HG02759 (cell line): ENCODE data around the gene CHPF.

ENCODE experiments used
- ATAC-seq: cut with Tn5 transposase; IDR thresholded peaks from one replicate; pipeline ENCODE4 v1.9.1; 2021; ENCODE audit warnings: mild to moderate bottlenecking, moderate library complexity; ENCODE audit not compliant: unreplicated experiment

CHPF gene

DNA sequence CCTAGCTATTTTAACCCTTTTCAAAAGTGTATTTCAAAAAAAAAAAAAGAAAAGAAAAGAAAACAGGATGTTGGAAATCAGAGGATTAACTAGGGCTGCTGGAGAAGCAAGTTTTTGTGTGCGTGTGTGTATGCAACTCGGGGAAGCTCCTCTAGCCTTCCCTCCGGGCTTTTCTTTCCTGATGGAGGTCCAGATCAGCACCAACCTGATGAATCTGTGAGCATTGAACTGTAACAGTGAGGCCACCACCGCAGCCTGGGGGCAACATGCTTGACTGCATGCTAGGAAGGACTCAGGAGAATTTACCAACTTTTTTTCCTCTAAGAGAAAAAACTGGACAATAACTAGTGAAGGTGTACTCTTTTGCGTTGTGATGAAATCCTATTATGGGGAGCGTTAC lies 25.4 kb upstream of the CHPF start:
- ATAC-seq = no peak

DNA sequence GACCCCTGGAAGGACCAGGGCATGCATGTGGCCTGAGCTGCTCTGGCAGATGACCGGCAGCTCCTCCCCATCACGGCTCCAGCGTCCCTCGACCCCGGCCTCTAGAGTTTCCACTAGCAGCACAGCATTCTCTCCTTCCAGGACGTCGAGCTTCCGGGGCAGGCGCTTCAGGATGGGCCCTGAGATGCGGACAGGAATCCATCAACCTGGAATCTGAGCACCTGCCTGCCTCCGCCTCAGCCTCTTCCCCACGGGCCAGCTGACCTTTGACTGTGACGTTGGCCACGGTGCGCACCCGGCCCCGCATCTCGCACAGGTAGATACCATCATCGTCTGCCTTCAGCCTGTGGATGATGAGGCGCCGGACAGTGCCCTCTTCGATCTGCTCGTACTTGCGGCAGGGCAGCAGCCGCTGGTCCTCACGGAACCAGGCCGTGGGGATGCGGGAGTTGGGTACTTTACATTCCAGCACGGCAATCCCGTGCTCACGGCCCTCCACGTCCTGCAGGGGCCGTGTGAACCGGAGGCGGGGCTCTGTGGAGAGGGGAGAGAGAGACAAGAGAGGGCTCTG lies 24.3 kb upstream of the CHPF start:
- ATAC-seq = no peak

DNA sequence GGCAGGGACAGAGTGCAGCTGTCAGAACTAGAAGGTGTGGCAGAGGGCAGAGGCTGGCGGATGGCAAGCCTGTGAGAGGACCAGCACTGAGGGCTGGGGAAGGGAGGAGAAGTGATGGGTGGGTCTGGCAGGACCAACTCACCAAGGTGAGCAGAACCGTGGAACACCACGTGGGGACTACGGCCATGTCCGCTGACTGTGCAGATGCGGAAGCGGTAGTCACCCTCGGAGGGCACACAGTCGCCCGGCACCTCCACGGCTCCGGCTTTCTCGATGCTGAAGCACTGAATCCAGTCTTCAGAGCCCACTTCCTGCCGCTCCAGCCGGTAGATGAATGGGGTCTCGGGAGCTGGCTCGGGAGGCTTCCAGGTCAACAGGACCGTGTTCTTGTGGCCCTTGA lies 23.5 kb upstream of the CHPF start:
- ATAC-seq = no peak

DNA sequence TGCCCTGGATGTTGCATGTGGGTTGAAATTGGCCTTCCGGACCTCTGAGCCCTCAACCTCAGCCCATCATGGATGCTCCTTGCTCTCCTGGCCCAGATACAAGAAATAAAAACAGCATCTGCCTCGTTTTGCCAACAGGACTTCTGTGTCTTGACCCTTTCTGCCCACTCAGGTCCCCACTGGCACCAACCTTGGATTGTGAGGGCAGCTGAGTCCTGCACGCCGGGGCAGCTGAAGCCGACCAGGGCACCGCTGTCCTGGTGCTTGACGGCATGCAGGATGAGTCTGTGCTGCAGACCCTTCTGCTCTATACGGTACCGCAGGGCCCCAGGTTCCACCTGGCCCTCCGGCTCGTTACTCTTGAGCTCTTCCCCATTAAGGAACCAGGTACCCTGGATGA lies 23.0 kb upstream of the CHPF start:
- ATAC-seq = no peak

DNA sequence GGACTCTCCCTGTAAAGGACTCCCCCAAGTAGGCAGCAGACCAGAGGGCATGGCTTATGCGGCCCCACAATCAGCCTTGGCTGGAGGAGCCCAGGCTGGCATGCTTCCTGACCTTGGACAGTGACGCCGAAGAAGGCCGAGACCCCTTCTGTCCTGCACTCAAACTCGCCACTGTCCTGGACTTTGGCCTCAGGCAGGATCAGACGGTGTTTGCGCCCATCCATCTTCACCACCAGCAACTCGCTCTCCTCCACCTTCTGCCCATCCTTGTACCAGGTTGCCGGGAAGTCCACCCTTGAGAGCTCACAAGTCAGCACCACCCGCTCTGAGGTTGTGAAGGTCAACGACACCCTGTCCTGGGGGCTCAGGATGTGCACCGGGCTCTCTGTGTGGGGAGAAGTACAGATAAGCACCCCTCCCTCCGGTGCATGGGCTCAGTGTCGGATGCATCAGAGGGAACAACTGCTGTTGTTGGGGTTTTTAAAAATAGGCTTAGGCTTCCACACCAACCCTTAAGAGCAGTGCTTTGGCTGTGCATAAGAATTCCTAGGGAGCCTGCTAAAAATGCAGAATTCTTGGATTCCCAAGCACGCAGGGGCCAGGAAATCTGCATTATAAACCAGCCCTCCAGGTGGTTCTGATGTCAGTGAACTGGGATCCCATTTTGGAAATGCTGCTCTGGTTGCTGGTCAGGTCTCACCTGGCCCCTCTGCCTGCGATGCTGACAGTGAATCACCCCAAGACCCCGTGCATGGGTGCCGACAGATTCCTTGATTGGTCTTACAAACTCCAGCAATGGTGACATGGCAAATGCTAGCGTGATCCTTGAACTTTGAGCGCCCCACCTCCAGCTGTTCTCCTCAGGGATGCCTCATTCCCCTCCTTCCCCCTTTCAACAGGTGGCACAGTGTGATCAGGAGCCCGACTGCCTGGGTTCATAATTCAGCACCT lies 21.8 kb upstream of the CHPF start:
- ATAC-seq = no peak

DNA sequence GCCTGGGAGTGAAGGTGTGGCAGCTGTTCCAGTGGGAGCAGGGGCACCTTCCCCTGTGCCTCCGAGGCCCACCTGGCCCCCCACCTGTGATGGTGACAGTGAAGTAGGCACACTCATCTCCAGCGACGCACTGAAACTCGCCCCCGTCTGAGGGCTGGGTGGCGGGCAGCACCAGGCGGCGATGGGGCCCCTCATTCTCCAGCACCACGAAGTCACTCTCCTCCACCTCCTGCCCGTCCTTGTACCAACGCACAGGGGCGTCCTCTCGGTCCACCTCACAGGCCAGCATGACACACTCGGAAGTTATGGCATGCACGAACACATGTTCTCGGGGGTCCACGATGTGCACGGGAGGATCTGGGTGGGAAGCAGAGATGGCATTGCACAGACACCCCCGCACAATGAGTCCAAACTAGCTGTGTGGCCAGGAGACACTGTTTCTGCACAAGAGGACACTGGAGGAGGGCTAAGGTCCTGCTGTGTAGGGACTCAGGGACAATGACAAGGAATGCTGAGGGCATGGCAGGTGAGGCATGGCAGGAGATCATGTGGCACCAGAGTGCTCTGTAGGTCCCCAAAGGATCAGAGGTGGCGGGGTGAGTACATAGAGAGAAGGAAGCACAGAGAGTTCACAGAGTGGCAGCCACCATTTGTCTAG lies 19.8 kb upstream of the CHPF start:
- ATAC-seq = no peak

DNA sequence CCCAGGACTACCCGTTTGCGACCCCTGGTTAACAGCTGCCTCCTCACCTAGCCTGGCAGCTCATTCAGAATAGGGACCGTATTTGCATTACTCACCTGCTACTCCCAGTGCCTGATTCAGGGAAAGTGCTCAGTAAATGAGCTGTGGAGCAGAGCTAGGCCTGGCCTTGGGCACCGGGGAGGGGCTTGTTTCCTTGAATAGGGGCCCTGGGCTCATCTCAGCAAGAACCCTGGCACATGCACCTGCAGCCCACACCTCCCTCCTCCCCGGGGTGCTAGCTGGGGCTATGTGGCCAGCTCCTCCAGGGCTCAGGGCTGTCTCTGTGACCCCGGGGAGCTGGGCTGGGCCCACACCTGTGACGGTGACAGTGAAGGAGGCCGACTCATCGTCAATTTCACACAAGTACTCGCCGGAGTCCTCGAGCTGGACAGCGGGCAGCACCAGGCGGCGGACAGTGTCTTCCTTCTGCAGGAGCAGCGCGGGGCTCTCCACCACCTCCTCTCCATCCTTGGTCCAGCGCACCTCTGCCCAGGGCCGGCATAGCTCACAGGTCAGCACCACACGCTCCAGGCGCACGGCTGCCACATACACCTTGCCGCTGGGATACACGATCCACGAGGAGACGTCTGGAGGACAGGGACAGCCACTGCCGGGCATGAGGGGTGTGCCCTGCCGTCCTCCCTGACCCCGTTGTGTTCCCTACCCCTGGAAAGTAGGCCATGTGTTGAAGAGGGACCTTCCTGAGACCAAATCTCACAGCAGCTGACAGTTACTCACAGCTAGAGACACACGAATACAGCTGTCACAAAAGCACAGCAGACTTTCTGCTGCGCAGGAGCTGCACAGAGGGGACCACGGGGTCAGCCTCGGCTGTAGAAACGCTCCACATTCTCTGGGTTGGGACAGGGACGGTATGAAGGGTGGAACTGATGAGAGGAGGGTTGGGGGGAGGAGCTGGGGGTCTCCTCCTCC lies 18.7 kb upstream of the CHPF start:
- no peak for ATAC-seq

DNA sequence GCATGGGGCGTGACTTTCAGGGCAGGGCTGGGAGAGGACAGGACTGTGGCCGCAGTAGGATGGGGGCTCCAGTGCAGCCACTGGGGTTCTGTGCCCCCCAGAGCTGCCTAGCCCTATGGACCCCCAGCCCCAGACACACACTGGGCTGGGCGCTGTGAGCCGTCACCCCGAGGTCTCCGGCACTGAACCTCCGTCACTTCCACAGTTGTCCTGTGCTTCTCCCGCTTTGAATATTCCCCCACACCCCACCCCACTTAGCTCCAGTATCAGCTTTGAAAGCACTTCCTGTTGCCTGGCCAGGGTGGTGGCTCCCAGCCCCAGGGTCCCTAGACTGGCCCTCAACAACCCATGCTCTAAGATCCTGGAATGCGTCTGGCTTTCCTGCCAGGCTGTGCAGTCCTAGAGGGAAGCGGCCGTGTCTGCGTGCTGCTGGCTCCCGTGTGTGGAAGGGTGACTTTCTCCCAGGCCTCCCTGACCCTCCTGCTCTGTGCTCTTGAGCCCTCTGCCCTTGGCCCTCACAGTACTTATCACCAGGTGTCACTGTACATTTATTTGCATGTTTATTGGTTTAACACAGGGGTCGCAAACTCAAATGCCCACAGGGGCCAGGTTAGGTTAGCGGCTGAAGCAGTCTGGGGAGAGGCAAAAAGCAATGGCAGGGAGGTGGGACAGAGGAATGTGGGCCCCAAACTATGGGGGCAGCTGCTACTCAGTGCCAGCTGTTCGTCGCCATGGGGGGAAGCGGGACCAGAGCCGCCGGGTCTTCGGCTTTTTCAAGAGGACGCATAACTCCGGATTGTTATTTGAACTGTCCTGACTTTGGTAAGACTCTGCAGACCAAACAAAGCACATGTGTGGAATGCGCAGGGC lies 17.8 kb upstream of the CHPF start:
- ATAC-seq = no peak

DNA sequence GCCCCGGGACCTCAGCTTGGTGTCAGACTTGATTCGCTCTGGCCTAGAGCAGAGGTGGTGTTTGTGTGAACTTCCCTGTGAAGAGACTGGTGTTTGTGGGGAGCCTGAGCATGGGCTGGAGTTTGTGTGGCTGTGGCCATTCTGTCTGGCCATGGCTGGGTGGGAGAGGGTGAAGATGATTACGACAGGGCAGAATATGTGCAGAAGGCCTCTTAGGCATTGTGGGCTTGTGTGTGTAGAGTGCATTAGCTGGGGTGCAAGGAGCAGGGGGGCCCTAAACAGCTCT lies 17.2 kb upstream of the CHPF start:
- no peak for ATAC-seq

DNA sequence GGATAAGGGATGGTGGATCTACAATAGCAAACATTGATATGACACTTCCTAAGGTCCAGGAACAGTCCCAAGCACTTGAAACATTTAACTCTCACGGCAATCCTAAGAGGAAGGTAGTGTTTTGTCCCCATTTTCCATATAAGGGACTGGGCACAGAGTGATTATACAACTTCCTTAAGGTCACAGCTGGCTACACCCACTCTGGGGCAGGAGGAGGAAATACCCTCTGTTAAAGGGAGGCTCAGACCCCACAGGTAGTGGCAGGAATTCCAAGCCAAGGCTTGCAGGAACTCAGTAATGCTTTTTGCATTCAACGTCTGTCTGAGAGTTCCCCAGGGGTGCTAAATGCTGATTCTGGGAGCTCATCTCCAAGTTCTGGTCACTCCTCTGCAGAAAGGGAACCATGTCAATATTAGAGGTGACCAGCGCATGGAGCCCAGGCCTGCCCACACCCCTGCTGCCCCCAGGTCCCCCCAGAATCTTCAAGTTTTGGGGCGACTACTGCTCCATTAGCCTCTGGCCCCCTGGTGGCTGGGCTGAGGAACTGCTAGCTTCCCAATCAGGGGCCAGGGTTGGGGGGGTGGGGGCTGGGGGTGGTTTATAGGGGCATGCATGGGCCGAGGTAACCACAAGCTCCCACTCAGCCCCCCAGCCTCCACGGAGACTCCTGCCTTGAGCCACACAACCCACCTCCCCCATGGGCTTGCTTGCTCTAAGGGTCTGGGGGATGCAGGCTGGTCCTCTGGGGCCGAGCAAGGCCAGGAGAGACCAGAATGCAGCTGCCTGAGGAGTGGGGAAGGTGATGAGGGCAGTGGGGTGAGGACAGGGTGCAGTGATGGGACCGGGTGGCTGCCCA lies 16.7 kb upstream of the CHPF start:
- ATAC-seq = no peak

DNA sequence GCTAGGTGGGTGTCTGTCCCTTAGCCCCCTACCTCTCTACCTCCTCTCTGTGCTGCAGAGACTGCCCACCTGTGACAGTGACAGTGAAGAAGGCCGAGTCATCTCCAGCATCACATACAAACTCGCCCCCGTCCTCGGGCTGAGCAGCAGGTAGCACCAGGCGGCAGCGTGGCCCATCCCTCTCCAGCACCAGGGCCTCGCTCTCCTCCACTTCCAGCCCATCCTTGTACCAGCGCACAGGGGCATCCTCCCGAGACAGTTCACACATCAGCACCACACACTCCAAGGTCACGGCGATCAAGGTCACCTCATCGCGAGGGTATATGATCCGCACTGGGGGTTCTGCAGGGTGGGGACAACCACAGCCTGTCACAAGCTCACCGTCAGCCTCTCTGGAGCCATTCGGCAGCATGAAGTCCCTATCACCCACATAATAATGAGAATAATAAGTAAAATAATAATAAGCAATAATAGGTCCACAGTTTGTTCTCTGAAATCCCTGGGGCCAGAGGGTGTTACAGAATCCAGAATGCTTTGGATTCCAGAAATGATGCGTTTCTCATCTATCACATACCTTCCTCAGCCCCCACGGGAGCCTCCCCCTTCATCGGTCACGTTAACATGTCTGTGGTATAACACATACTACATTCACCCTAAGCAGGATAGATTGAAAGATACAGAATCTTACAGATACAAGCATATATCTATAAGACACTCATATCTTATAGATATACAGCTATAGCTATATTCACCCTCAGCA lies 15.7 kb upstream of the CHPF start:
- no peak for ATAC-seq

DNA sequence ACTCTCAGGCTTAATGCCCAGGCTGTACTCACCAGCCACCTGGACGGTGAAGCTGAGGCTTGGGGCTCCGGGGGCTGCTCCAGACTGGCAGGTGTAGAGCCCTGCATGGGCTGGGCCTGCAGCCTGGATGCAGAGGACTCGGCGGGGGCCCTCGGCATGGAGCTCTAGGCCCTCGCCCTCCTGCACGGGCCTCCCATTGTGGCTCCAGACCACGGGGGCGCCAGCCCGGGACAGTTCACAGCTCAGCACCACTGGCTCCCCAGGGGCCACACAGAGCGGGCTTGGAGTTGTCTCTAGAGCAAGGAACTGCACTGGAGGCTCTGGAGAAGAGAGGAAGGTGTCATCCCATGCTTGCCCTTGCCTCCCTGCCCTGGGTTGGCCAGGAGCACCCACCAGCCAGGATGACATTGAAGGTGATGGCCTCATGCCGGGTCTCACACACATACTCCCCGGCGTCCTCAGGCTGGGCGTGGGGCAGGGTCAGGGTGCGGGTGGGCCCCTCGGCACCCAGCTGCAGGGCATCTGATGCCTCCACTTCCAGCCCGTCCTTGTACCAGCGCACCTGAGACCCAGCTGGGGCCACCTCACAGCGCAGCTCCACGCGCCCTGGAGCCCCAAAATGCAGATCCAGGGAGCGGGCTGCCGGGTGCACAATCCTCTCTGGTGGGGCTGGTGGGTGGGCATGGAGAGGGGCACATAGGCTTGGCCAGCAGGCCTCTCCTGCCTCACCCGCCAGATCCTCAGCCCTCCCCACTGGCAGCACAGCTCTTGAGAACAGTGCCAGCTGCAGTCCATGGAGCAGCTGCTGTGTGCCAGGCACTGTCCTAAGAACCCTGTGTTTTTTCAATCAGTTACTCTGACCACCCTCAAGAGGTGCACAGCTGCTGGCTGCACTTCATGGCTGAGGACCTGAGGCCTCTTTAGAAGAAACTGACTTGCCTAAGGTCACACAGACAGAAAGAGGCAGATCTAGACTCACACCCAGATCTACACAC lies 14.5 kb upstream of the CHPF start:
- ATAC-seq = no peak

DNA sequence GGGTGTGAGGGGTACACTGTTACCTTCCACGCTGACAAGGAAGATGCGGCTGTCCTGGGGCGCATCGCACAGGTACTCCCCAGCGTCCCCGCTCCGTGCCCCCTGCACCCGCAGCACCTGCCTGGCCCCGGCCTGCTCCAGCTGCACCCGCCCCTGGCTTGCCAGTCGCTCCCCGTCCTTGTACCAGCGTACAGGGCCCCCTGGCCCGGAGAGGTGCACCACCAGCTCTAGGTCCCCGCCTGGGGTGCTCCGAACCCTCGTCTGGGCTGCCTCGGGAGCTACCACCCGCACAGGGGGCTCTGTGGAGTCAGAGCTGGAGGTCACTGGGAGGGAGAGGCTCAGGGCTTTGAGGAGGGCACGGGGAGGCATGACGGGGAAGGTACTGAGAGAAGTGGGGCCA lies 13.7 kb upstream of the CHPF start:
- ATAC-seq = no peak

DNA sequence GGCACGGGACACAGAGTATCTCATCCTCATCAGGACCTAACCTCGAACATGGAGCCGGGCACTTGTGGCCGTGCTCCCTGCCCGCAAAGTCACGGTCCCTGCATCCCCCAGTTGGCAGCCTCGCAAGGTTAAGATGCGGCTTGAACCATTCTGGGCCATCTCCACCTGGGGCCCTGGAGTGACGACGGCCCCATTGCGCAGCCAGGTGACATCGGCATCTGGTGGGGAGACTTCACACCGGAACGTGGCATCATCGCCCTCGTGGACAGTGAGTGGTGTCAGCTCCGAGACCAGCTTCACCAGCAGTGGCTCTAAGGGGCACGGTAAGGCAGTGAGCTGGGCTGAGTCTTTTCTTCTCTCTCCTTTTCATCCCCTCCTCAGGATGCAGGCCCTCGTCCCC lies 12.8 kb upstream of the CHPF start:
- ATAC-seq = no peak

DNA sequence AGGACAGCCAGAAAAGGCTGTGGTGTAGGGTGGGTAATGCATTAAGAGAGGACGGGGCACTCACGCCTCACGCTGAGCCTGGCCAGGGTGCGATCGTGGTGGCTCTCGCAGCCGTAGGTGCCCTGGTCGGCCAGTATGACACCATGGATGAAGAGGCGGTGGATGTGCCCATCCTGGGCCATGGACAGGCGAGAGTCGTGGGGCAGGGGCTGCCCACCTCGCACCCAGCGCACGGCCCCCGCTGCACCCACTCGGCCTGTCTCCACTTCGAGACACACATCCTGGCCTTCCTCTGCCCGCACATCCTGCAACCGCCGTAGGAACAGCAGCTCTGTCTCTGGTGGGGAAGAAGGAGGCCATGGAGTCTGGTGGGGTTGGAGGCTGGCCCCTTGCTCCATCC lies 12.3 kb upstream of the CHPF start:
- ATAC-seq = no peak

DNA sequence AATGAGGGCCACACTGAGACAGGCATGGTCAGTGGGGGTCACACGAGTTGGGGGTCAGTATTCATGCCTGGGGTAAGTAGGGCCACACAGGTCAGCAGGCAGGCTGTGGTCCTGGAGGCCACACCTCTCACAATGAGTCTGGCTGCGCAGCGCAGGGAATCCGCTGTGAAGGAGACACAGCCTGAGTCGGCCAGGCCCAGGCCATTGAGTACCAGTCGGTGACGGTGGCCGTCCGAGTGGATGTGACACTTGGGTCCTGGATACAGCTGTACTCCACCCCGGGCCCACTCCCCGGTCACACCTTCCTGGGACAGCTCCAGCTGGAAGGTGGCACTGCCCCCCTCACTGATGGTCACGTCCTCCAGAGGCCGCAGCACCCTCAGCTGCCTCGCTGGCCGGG lies 10.7 kb upstream of the CHPF start:
- no peak for ATAC-seq

DNA sequence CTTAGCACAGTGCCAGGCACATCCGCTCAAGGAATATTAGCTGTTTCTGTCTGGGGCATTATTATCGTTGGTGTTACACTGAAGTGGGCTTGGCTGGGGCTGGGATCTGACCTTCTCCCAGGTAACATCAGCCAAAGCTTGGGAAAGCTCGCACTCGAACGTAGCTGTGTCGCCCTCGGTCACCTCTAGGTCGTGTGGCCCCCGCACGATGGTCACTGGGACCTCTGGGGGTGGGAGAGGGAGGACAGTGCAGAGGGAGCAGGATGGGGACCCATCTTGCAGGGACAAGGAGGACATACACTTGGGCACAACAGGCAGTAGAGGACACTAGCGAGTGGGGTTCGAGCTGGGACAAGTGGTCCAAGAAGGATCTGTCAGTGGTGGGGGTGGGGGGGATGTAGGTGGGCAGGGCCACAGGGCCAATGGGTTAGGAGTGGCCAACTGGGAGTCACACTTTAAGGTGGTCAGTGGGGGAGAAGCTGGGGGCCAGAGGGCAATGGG lies 9.9 kb upstream of the CHPF start:
- no peak for ATAC-seq
